HG03469 (cell line): ENCODE measurements around the gene ALKBH5.

Experiments used
- ATAC-seq: cut with Tn5 transposase; IDR thresholded peaks from one replicate; pipeline ENCODE4 v1.9.1; 2021; ENCODE audit warnings: mild to moderate bottlenecking, moderate library complexity, moderate number of reproducible peaks; ENCODE audit not compliant: unreplicated experiment

ALKBH5 gene

DNA sequence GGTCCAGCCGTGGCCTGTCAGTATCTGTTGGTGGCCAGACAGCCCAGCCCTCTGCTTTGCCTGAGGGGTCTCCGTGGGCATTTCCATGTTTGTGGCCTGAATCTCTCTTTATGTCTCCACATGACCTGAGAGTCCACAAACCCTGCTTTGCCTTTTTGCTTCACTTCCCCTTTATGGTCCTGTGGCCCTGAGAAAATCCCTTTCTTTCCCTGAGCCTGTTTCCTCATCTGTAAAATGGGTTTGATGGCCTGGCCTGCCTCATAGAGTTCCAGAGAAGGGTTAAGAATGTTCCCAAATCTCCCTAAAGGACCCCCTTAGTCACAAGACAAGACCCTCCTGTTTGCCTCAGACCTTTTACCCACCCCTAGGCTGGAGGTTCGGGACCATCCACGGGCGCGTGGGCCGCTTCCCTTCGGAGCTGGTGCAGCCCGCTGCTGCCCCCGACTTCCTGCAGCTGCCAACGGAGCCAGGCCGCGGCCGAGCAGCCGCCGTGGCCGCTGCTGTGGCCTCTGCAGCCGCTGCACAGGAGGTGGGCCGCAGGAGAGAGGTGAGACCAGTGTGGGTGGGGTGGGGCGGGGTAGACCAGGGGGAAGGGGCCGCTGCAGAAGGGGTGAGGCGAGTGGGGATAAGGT lies 26.2 kb upstream of the ALKBH5 start:
- no peak for ATAC-seq

DNA sequence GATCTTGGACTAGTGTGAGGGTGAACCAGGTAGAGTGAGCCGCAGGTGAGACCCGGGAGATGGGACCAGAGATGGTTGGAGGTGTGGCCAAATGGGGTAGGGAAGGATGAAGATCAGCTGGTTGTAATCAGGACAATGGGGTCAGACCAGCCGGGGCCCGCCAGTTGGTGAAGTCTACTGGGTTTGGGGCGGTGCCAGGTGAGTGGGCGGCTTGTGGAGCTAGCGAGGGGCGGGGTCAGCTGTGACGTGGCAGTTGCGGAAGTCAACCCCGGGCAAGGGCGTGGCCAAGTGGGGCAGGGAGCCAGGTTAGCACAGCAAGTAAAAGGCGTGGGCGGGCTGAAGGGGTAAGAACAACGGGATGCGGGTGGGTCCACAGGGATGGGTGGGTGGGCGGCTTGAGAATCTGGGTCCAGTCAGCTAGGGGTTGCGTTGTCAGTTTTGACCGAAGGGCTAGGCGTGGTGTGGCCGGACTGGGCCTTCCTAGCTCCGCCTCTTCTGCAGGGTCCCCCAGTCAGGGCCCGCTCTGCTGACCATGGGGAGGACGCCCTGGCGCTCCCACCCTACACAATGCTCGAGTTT lies 25.5 kb upstream of the ALKBH5 start:
- ATAC-seq = no peak

DNA sequence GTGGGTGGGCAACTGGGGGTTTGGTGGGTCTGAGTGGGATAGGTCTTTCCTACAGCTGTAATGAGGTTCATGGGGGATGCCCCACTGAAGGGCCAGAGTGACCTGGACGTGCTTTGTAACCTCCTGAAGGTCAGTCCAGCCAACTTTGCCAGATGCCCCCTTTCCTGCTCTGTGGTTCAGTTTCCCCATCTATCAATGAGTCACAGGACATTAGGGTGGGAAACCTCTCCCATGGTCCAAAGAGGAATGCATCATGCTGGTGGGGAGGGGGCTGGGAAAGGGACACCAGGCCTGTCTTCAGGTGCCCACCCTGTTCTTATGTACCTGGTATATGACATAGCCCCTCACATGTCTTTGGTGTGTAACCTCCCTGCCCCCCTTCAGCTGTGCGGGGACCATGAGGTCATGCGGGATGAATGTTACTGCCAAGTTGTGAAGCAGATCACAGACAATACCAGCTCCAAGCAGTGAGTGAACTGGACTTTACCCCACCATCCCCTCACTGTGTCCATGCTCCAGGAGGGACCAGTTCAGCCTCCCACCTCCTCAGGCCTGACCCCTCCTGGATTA lies 24.0 kb upstream of the ALKBH5 start:
- no peak for ATAC-seq

DNA sequence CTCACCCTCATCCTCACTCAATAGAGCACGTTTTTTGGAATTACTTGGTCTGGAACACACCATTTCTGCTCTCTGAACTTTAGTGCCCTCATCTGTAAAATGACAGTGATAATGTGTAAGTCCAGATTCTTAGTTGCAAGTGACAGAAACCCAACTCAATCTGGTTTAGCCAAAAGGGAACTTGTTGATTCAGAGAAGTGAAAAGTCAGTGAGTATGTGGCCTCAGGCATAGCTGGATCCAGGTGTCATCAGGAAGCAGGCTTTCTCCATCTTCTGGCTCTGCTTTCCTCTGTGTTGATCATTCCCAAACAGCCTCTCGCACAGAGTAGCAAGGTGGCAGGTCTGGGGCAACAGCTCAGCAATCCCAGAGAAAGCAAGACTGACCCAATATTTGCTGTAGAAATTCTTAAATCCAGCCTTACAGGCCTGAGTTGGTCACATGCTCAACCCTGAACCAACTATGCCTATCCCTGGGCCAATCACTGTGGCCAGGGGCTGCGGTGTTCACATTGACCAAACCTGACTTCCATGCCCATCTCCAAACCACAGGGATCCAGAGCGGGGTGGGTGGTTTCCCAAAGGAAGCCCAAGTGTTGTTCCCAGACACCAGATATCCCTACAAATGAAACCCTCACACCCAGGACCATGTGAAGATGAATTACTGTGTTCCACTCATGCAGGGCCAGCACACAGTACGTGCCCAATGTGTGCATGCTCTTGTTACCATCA lies 23.3 kb upstream of the ALKBH5 start:
- ATAC-seq = no peak

DNA sequence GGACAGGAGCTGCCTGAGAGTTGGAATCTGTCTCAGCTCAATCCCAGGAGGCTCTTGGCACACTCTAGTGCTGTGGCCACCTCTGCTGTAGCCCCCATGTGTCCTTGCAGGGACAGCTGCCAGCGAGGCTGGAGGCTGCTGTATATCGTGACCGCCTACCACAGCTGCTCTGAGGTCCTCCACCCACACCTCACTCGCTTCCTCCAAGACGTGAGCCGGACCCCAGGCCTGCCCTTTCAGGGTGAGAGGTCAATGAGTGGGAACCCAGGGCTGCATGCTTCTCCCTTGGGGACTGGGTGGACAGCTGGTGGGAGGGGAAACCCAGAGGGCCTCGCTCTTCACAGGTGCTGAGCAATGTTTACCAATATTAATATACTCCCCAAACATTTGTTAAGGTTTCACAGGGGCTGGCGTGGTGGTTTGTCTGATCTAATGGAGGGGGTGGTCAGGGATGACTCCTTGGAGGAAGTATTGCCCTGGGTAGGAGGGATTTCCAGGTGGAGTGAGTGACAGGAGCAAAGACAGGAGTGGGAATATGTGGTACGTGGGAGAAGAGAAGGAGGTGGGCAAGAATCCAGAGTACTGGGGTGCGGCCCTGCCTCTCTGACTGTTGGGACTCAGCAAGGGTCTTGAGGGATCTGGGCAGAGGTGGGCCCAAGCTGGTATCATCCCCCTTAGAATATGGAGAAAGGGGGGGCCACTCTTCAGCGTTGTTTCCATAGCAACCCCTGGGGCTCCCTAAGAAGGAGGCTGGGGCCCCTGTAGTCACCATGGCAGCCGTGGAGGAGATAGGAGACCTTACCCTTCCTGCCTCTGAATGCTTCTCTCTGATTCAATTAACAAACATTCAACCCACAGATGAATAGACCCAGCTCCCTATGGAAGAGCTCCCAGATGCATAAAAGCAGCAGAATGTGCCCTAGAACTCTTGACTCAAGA lies 22.2 kb upstream of the ALKBH5 start:
- no peak for ATAC-seq

DNA sequence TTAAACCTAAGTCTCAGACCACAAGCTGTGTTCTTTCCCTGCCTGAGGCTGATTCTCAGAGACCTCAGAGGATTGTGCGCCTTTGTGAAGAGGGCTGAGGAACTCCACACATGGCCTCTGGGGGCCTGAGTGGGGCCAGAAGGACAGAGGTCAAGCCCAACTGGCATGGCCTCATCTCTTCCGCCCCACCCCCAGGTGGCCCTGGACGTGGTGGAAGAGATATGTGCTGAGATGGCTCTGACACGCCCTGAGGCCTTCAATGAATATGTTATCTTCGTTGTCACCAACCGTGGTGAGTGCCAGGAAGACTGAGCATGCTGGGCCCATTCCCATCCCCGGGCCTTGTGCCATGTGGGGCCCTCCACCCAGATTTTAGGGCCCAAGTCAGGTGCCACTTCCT lies 20.1 kb upstream of the ALKBH5 start:
- no peak for ATAC-seq

DNA sequence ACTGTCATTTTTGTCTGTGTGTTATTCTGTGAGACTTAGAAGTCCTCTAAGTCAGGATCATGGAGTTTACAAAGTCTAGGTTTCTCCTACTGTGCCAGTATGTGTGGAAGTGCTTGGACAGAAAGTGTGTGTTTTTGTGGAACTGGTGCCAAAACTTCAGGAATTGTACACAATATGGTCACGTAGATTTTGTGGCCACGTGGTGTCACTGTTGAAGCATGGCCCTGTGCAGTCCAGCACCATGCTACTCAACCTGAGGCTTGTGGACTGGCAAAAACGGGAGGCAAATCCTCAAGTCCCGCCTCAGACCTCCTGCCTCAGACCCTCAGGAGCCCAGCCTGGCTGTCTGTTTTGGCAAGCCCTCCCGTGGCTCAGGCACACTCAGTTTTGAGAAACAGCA lies 16.7 kb upstream of the ALKBH5 start:
- ATAC-seq = no peak

DNA sequence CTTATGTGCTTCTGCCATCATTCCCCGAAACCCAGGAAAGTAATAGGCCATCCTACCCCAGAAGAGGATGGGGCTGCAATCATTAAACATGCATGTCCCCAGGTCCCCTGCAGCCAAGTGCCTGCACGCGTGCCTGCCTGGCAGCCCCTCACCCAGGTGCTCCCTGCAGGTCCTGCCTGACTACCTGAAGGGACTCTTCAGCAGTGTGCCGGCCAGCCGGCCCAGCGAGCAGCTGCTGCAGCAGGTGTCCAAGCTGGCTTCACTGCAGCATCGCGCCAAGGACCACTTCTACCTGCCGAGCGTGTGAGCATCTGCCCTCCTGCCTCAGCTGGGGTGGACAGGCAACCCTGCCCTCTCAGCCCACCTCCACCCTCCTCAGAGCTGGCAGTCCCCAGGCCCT lies 16.2 kb upstream of the ALKBH5 start:
- no peak for ATAC-seq

DNA sequence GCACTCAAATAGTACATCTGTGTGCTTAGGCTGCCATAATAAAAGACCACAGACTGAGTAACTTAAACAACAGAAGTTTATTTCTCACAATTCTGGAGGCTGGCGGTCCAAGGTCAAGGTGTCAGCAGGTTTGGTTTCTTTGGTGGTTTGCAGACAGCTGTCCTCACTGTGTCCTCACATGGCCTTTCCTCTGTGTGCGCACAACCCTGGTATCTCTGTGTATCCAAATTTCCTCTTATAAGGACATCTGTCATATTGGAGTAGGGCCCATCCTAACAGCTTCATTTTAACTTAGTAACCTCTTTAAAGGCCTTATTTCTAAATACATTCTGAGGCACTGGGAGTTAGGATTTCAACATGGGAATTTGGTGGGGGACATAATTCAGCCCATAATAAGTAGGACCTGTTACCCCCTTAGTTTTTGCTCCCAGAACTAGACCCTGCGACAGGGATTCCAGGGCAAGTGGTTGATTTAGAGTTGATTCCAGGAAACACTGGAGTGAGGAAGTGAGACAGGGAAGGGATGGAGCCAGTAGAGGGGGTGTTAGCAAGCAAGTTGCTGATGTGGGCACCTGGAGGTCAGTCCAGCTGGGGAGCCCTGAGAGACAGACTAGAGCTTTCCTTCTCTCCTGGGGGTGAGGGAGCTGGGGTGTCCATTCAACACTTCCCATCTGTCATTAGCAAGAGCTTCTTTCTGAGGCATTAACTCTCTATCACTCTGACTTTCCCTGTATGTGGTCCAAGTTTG lies 10.9 kb upstream of the ALKBH5 start:
- ATAC-seq = no peak

DNA sequence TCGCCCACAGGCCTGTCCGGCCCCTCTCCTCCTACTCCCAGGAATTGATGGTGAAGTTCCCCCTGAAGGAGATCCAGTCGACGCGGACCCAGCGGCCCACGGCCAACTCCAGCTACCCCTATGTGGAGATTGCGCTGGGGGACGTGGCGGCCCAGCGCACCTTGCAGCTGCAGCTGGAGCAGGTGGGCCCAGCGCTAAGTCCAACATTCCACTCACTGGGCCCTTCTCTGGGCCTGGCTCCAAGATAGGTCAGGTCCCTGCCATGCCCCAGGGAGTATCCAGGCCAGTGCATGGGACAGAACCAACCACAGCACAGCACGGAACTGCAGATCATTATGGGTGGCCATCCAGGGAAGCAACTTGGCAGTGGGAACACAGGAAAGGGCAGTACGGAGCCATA lies 9.9 kb upstream of the ALKBH5 start:
- ATAC-seq = no peak

DNA sequence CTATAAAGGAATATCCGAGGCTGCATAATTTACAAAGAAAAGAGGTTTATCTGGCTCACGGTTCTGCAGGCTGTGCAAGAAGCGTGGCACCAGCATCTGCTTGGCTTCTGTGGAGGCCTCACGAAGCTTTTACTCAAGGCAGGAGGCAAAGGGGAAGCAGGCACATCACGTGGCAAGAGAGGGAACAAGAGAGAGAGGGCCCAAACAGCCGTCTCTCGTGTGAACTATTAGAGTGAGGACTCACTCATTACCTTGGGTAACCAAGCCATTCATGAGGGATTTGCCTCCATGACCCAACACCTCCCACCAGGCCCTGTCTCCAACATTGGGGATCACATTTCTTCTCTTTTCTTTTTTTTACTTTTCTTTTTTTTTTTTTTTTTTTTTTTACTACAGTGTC lies 7.5 kb upstream of the ALKBH5 start:
- no peak for ATAC-seq

DNA sequence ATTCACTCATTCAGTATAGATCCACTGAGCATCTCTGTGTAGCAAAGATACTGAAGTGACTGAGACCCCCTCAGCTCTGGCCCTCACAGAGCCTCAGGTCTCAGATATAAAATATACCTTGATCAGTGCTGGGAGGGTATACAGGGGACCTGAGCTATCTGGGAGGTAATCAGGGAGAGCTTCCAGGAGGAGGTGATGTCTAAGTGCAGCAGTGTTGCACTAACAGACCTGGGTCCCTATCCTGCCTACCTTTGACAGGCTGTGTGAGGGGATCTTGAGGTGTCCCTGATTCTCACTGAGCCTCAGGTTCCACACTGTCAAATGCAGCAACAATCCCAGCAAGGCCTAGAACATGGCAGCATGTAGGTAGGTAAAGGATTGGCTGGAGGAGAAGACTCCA lies 6.5 kb upstream of the ALKBH5 start:
- ATAC-seq = no peak

DNA sequence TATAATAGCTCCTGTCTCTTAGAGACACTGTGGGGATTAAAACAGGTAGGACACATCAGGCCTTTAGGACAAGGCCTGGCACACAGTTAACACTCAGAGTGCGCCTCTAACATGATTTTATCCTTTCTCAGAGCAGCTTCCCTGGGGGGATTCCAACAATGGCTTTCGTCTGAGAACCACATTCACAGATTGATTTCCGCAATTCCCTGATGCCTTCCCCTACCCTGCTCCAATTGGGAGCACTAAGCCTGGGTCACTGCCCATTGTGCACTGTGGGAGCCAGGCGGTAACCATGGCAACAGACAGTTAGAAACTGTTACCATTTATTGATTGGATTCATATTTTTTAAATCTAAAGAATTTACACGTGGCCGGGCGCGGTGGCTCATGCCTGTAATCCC lies 5.9 kb upstream of the ALKBH5 start:
- no peak for ATAC-seq

DNA sequence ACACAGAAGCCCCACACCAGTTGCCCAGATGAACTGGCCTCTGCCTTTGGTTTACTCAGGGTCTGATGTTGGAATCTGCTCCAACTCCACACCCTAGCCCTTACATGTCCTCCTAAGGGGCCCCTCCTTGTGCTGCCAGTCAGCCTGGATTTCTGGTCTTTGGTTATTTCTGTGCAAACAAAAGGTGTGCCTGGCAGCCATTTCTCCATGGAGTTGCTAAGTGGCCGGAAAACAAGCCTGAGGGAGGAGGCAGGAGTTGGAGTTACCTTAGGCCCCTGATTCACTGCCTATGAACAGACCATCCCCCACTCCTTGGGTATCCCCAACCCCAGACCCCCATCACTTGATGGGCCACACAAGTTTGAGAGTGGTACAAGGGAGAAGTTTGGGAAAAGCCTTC lies 4.4 kb upstream of the ALKBH5 start:
- ATAC-seq = no peak

DNA sequence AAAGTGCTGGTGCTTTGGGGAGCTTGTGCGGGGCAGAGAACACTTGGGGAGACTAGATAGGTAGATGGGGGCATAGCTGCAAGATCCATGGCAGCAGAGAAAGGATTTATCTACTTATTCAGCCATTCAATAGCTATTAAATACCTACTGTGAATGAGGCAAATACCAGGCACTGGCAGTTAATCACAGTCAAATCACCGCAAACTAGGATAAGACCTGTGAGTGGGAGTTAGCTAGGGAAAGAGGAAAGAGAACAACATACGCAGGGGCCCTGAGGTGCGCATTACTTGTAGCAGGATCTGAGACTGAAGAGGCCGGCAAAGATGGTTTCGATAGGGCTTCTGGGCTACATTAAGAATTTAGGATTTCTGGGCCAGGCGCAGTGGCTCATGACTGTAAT lies 3.8 kb upstream of the ALKBH5 start:
- no peak for ATAC-seq

DNA sequence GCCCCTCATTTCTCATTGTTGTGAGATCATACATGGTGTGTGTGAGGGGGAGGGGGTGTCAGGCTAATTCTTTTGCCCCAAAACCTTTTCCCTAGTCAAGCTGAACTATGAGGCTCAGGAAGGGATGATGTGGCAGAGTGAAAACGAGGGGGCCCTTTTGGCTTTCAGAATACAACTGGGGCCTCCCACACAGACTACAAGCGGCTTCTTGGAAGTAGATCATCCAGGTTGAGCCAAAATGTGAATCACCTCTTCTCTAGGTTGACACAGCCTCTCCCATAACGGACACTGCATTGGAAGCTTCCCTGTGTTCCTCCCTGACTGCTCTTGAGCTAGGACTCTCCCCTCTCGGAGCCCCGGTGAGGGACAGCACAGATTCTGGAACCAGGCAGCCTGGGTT lies 2.3 kb upstream of the ALKBH5 start:
- ATAC-seq = no peak

DNA sequence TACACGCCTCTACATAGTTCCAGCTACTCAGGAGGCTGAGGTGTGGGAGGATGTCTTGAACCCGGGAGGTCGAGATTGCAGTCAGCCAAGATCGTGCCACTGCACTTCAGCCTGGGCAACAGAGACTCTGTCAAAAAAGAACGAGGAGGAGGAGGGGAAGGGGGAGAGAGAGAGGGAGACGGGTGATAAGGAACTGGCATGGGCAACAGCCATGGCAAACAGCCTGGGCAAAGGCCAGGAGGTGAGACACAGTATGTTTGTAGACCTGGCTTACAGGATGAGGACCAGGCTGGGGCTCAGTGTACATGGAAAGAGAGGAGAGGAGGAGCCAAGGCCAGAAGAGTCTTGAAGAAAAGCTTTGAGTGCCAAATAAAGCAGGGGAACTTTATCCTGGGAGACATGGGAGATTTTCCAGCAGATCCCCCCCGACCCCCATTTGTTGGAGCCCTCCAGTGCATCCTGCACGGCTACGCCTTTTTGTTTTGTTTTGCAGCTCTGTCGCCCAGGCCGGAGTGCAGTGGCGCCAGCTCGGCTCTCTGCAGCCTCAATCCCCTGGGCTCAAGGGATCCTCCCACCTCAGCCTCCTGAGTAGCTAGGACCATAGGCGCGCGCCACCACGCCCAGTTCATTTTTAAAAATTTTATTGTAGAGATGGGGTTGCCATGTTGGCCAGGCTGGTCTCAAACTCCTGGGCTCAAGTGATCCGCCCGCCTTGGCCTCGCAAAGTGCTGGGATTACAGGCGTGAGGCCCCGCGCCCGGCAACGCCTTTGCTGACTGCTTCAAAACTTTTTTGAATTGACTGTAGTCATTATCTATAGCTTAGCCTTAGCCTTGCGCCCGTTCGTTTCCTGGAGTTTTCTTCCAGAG lies 1.3 kb upstream of the ALKBH5 start:
- no peak for ATAC-seq

DNA sequence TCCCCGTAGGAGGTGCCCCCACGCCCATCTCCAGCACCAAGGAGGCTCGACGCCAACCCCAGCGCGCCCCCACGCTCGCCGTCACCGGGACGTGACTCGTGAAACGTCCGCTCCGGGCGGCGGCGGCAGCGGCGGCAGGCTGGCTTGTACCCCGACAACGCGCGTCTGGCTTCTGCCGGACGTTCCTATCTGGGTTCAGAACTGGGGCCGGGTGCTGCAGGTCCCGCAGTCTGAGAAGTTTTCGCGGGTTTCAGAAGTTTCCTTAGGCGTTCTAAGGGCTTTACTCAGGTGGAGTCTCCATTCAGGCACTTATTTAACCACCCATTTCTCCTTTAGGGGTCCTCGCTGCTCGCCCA lies 672 bp upstream of the ALKBH5 start:
- ATAC-seq = peak; percentile 14
